Prostate gland (tissue), 2 donors: ENCODE data around the gene PEX14. TPM values are rescaled to one million over a fixed set of nuclear protein-coding genes. Genes with fewer than 3 reads are reported as not detected.
A peak's percentile ranks its signal among the peaks of the same experiment; 100 is the strongest.

Source experiments
- DNase-seq: peaks from one replicate; pipeline ENCODE4 v3.0.0-alpha.2; 2019; ENCODE audit warnings: low spot score
- H3K27ac ChIP-seq, 2 donors: fragments of 200-600 bp; sonication (generic); 2 replicates each; pipeline ENCODE4 v1.5.1; 2017 to 2019
- H3K27me3 ChIP-seq: fragments of 200-600 bp; sonication (generic); replicated peaks from 2 replicates; pipeline ENCODE4 v1.5.1; 2019; ENCODE audit not compliant: insufficient read depth
- H3K36me3 ChIP-seq, 2 donors: fragments of 200-600 bp; sonication (generic); 1 replicate in 1 of 2; 2 replicates in 1 of 2; pipeline versions ENCODE4 v1.5.1 to v1.8.1; 2017 to 2019
- H3K4me1 ChIP-seq: fragments of 200-600 bp; sonication (generic); replicated peaks from 2 replicates; pipeline ENCODE4 v1.5.1; 2019
- H3K4me3 ChIP-seq, 2 donors: fragments of 200-600 bp; sonication (generic); 2 replicates each; pipeline ENCODE4 v1.5.1; 2017 to 2019
- H3K9me3 ChIP-seq: fragments of 200-600 bp; sonication (generic); 2 replicates; pipeline ENCODE4 v1.5.1; 2017
- POLR2A ChIP-seq: fragments of 450-650 bp; IDR thresholded peaks from one replicate; pipeline ENCODE4 v1.6.1; 2016; ENCODE audit warnings: antibody characterized with exemption, mild to moderate bottlenecking
- POLR2AphosphoS5 ChIP-seq: sonication (generic); formaldehyde crosslinking; IDR thresholded peaks from one replicate; pipeline ENCODE4 v1.6.1; 2017; ENCODE audit warnings: antibody characterized with exemption
- WGBS: methylation state at CpG from one replicate; pipeline ENCODE4 v1.1.5; 2018; 5-methylcytosine and 5-hydroxymethylcytosine counted together
- intact Hi-C: fragments of 100-400 bp; cut with DNase I; formaldehyde crosslinking; loops from one replicate; pipeline ENCODE4 v1.14.2; 2022
- total RNA-seq, 2 donors: library from RNA; depleted of rRNA; stranded (reverse); fragments of >200 nt; gene quantifications; one replicate each; pipeline ENCODE4 v1.1.0, GENCODE V29; 2016
- TF ChIP-seq, protein P1 (sequence below), 4 experiments: fragments of 200-600 bp in 2 of 4; fragments of 450-650 bp in 2 of 4; sonication (generic) in 2 of 4; IDR thresholded peaks; 1 replicate in 3 of 4; 2 replicates in 1 of 4; pipeline ENCODE4 v1.5.1; 2016 to 2019; ENCODE audit warnings: antibody characterized with exemption in 4 of 4, mild to moderate bottlenecking in 2 of 4, moderate library complexity in 2 of 4

Gene PEX14
- total RNA-seq, 2 donors from 2014 or later: 26.1 to 34.7 TPM

DNA sequence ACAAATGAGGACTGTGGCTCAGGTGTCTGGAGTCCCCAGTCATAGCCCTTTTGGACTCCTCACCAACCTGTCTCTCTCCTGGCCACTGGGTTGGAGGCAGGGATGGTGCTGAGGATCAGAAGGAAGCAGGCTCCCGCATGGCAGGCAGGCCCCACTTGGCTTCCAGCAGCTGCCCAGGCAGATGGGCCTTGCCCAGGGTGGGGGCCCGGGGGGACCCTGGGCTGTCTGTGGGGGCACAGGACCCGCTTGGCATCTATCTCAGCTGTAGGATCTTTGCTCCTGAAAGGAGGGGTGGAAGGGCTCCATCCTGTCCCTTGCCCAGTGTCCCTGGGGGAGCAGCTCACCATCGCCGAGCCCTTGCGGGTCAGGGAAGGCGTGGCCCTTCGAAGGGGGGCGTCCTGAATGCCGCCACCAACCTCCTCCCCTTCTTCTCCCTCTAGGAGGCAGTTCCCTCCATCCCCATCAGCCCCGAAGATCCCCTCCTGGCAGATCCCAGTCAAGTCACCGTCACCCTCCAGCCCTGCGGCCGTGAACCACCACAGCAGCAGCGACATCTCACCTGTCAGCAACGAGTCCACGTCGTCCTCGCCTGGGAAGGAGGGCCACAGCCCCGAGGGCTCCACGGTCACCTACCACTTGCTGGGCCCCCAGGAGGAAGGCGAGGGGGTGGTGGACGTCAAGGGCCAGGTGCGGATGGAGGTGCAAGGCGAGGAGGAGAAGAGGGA, 154.5 kb downstream of the PEX14 start:
- Histone ChIP-seq H3K36me3 (no peaks in the 10 kb centered on the region), H3K4me3 (no peak overlapping the region)
- 88% methylated on average over 25 of the region's 25 CpGs for WGBS

DNA sequence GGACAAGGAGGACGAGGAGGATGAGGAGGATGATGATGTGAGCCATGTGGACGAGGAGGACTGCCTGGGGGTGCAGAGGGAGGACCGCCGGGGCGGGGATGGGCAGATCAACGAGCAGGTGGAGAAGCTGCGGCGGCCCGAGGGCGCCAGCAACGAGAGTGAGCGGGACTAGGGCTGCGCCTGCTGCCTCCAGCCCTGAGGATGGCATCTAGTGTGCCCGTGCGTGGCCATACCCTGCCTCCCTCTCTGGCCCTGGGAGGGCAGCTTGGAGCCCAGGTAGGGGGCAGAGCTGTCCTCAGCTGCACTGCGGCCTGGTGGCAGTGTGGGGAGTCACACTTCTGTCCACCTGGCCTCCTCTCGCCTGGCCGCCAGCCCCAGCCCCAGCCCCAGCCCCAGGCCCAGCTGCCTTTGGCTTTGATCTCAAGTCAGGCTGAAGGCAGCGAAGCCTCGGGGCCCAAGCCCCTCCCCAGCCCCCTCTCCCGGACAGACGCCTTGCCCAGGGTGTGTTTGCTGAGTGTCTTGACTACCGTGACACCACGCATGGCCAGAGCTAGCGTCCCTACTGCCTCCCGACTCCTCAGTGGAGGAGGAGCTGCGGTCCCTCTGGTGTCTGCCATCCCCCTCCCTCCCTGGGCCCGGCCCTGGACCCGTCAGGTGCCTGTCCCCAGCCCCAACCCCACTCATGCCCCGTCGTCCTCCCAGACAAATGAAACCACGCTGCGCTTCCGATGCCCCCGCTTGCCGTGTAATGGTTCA, 155.2 kb downstream of the PEX14 start:
- Histone ChIP-seq H3K27ac (peak overlapping the region; percentile 95 to 98), H3K27me3 (no peaks in the 10 kb centered on the region), H3K4me3 (no peak overlapping the region), H3K4me1 (peaks cover 39% of the 10 kb centered on the region), H3K9me3 (no peaks in the 10 kb centered on the region), H3K36me3 (no peaks in the 10 kb centered on the region)
- WGBS: 94% methylated on average over 27 of the region's 36 CpGs
- no peak for TF ChIP-seq POLR2A
- TF ChIP-seq POLR2AphosphoS5: no peak
- TF ChIP-seq, protein P1, sequence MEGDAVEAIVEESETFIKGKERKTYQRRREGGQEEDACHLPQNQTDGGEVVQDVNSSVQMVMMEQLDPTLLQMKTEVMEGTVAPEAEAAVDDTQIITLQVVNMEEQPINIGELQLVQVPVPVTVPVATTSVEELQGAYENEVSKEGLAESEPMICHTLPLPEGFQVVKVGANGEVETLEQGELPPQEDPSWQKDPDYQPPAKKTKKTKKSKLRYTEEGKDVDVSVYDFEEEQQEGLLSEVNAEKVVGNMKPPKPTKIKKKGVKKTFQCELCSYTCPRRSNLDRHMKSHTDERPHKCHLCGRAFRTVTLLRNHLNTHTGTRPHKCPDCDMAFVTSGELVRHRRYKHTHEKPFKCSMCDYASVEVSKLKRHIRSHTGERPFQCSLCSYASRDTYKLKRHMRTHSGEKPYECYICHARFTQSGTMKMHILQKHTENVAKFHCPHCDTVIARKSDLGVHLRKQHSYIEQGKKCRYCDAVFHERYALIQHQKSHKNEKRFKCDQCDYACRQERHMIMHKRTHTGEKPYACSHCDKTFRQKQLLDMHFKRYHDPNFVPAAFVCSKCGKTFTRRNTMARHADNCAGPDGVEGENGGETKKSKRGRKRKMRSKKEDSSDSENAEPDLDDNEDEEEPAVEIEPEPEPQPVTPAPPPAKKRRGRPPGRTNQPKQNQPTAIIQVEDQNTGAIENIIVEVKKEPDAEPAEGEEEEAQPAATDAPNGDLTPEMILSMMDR (IDR thresholded peaks at IDR 0.05): no peak
- no peak for DNase-seq
- intact Hi-C loops: loop anchor here (10.0 kb wide), 1 partner anchor 235 kb away; no protein-coding TSS in a partner anchor

More for the DNA sequence above, 154.5 kb downstream of the PEX14 start:
- intact Hi-C loops: no loop called here
- no peak for DNase-seq
- Histone ChIP-seq H3K4me1 (peaks cover 32% of the 10 kb centered on the region), H3K27me3 (no peaks in the 10 kb centered on the region), H3K9me3 (no peaks in the 10 kb centered on the region), H3K27ac (peak overlapping the region; percentile 95 to 98)
- TF ChIP-seq POLR2AphosphoS5 (no peak), POLR2A (no peak)
- TF ChIP-seq, protein P1 (IDR thresholded peaks at IDR 0.05): no peak

DNA sequence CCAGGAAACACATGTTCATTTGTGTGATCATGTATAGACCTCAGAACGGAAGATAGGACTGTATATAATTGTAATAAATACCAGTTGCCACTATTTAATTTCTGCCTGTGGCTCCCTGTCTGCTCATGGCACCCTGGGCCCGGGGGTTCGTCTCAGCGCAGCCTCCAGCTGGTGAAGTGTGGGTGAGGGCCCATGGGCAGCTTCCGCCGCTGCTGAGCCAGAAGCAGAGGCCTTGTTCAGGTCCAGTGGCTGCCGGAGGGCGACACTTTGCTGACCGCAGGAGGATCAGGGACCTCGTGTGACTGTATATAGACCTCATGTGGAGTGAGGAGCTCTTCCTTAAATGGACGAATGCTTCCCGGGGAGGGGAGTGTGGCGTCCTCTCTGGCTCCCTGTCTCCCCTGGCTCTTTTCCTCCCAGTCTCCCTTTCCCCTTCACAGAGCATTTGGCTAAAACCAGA, 155.9 kb downstream of the PEX14 start:
- Histone ChIP-seq H3K4me3 (no peak overlapping the region), H3K27me3 (no peaks in the 10 kb centered on the region), H3K36me3 (no peaks in the 10 kb centered on the region), H3K9me3 (no peaks in the 10 kb centered on the region), H3K4me1 (peaks cover 44% of the 10 kb centered on the region), H3K27ac (peak overlapping the region; percentile 95 to 98)
- 79% methylated on average over 12 of the region's 13 CpGs for WGBS
- TF ChIP-seq POLR2A (no peak), POLR2AphosphoS5 (no peak)
- TF ChIP-seq, protein P1 (IDR thresholded peaks at IDR 0.05): no peak
- DNase-seq: no peak
- intact Hi-C loops: loop anchor here (10.0 kb wide), 1 partner anchor 234 kb away; no protein-coding TSS in a partner anchor

DNA sequence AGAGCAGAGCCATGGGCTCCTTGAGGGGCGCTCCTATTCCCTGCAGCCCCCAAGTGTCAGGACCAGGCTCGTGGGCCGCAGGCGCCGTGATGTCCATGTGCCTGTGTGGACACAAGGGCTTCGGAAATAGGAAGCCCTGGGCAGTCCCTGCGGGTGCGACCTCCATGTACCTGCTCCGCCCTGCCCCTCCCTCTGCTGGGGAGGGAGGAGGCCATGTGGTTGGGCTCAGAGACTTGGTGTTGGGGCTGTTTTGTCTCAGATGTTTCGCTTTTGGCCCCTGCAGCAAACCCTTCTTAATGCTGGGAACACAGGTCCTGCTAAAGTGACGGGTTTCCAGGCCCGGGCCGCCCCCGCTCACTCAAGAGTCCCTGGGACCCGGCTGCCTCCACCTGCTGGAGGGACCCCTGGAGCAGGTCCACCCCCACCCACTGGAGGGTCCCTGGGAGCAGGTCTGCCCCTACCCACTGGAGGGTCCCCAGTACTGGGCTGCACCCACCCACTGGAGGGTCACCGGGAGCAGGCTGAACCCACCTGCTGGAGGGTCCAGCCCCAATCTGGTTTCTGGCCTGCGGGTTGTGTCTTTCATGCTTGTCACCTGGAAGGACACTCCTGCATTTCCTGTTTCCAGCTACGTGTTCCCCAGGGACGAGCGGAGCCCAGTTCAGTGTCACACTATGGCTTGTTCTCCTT, 156.5 kb downstream of the PEX14 start:
- H3K36me3 ChIP-seq: no peaks in the 10 kb centered on the region
- intact Hi-C loops: loop anchor here (10.0 kb wide), 1 partner anchor 234 kb away; no protein-coding TSS in a partner anchor
- TF ChIP-seq POLR2AphosphoS5: no peak
- no peak for TF ChIP-seq POLR2A
- TF ChIP-seq, protein P1 (IDR thresholded peaks at IDR 0.05): no peak
- no peak for DNase-seq
- no peak overlapping the region for H3K4me3 ChIP-seq
- H3K27me3 ChIP-seq: no peaks in the 10 kb centered on the region
- H3K4me1 ChIP-seq: peaks cover 47% of the 10 kb centered on the region
- no peaks in the 10 kb centered on the region for H3K9me3 ChIP-seq
- peak overlapping the region; percentile 95 to 98 for H3K27ac ChIP-seq
- WGBS: 95% methylated on average over 20 of the region's 20 CpGs
